Panc1 (cell line): ENCODE results near the gene ZYX. TPM values are rescaled to one million over a fixed set of nuclear protein-coding genes. Genes with fewer than 3 reads are reported as not detected.

ENCODE experiments used
- ATAC-seq: fragments of 200-7000 bp; cut with Tn5 transposase; 2 replicates; pipeline ENCODE4 v1.9.1; 2020; ENCODE audit warnings: mild to moderate bottlenecking, moderate library complexity
- BruUV-seq: library from RNA; stranded (reverse); fragments of 400-500 nt; replicated peaks from 2 replicates; lab custom pipeline; 2021; lab: Mats Ljungman, UMichigan
- CTCF ChIA-PET: fragments of 300-600 bp; sonication (Branson Sonifier 250); formaldehyde crosslinking; loops from one replicate; lab custom pipeline; 2022; ENCODE audit warnings: antibody characterized with exemption; lab: Charles Lee
- POLR2A ChIA-PET: fragments of 300-600 bp; sonication (Branson Sonifier 250); formaldehyde crosslinking; loops from one replicate; lab custom pipeline; 2022; ENCODE audit warnings: antibody characterized with exemption; lab: Charles Lee
- DNase-seq: peaks from one replicate; pipeline ENCODE4 v3.0.0-alpha.2; 2010; ENCODE audit warnings: low read depth, low spot score
- H3K27ac ChIP-seq: 2 replicates; pipeline ENCODE4 v1.5.1; 2011; ENCODE audit warnings: mild to moderate bottlenecking, low read length, inconsistent platforms
- H3K27me3 ChIP-seq: fragments of 200-500 bp; sonication (Bioruptor generic); 2 replicates; pipeline ENCODE4 v1.6.0; 2014; ENCODE audit warnings: low read length, inconsistent platforms; ENCODE audit not compliant: control insufficient read depth, insufficient read depth
- H3K36me3 ChIP-seq: fragments of 200-500 bp; sonication (Bioruptor generic); 2 replicates; pipeline ENCODE4 v1.5.1; 2014; ENCODE audit warnings: inconsistent platforms, mild to moderate bottlenecking, low read length, moderate library complexity; ENCODE audit not compliant: control insufficient read depth, insufficient read depth
- H3K4me1 ChIP-seq: 2 replicates; pipeline ENCODE4 v1.5.1; 2011; ENCODE audit warnings: inconsistent platforms, mild to moderate bottlenecking, low read length, moderate library complexity; ENCODE audit not compliant: control insufficient read depth, insufficient read depth
- H3K4me3 ChIP-seq, 2 experiments: 2 replicates each; pipeline ENCODE4 v1.5.1; 2011 to 2012; ENCODE audit warnings: low read depth in 2 of 2, low read length in 2 of 2, mild to moderate bottlenecking in 2 of 2, inconsistent platforms in 1 of 2, moderate library complexity in 1 of 2
- H3K9me3 ChIP-seq: fragments of 200-500 bp; sonication (Bioruptor generic); 2 replicates; pipeline ENCODE4 v1.5.1; 2014; ENCODE audit warnings: low read depth, mild to moderate bottlenecking, inconsistent platforms, low read length, moderate library complexity; ENCODE audit not compliant: control insufficient read depth, insufficient read depth
- CTCF ChIP-seq: fragments of 450-650 bp; IDR thresholded peaks from 2 replicates; pipeline ENCODE4 v1.5.1; 2017; ENCODE audit warnings: mild to moderate bottlenecking
- POLR2AphosphoS5 ChIP-seq: IDR thresholded peaks from 2 replicates; pipeline ENCODE4 v1.6.1; 2012; ENCODE audit warnings: mild to moderate bottlenecking, low read depth, low read length, moderate library complexity
- REST ChIP-seq, 2 experiments: IDR thresholded peaks; 2 replicates each; pipeline ENCODE4 v1.6.1; 2011 to 2012; ENCODE audit warnings: low read depth in 2 of 2, control low read depth in 1 of 2, low read length in 1 of 2, mild to moderate bottlenecking in 1 of 2, moderate library complexity in 1 of 2; ENCODE audit not compliant: insufficient read depth in 1 of 2
- SIN3A ChIP-seq: IDR thresholded peaks from 2 replicates; pipeline ENCODE4 v1.6.1; 2012; ENCODE audit warnings: low read depth, mild to moderate bottlenecking, low read length, moderate library complexity, borderline replicate concordance; ENCODE audit not compliant: insufficient read depth
- TCF7L2 ChIP-seq: IDR thresholded peaks from 2 replicates; pipeline ENCODE4 v1.6.1; 2011; ENCODE audit warnings: mild to moderate bottlenecking, low read depth, low read length, inconsistent platforms
- in situ Hi-C: cut with HindIII; loops from 2 replicates; pipeline ENCODE4 v1.10.0; 2016; ENCODE audit warnings: low sequenced_read_pairs, low pct_unique_long_range_greater_than_20kb
- intact Hi-C: fragments of 100-400 bp; cut with micrococcal nuclease; formaldehyde crosslinking; loops from one replicate; pipeline ENCODE4 v1.10.0; 2022; ENCODE audit not compliant: unreplicated experiment
- total RNA-seq: library from RNA; stranded (reverse); gene quantifications from one replicate; pipeline ENCODE4 v1.2.1, GENCODE V29; 2021; ENCODE audit not compliant: unreplicated experiment

Gene ZYX
- total RNA-seq, 1 experiment from 2014 or later, result 169 TPM

- no peaks in the 10 kb centered on the region for H3K9me3 ChIP-seq
- H3K36me3 ChIP-seq, result no peaks in the 10 kb centered on the region; the same call in 1 of the 2 replicates
- H3K27me3 ChIP-seq, result no peaks in the 10 kb centered on the region
- DNase-seq (no peak), ATAC-seq (no peak)
- ChIA-PET CTCF (no interaction called here), POLR2A (no interaction called here)
- TF ChIP-seq REST (IDR thresholded peaks at IDR 0.05; ENCODE audit: insufficient read depth in 1 of 2, low read depth in 2 of 2, low read length in 1 of 2), result no peak
- TF ChIP-seq SIN3A, result no peak
- no peak for TF ChIP-seq POLR2AphosphoS5
- no peak for TF ChIP-seq TCF7L2
- TF ChIP-seq CTCF, result no peak
- H3K4me3 ChIP-seq, result no peak overlapping the region
- in situ Hi-C loops (no loop called here), intact Hi-C loops (no loop called here)
- H3K4me1 ChIP-seq, result peaks cover 8% of the 10 kb centered on the region; the same call in 1 of the 2 replicates
- no TSS peak for BruUV-seq
- no peak overlapping the region for H3K27ac ChIP-seq
Measured at GRCh38 chr7:143376396-143376795, 4.7 kb upstream of the ZYX start.

- Histone ChIP-seq H3K36me3 (peaks cover 5% of the 10 kb centered on the region; the same call in 1 of the 2 replicates), H3K4me1 (peaks cover 12% of the 10 kb centered on the region; the same call in 1 of the 2 replicates), H3K27ac (peak overlapping the region; percentile 86), H3K4me3 (peak overlapping the region; percentile 80 to 96), H3K27me3 (no peaks in the 10 kb centered on the region), H3K9me3 (no peaks in the 10 kb centered on the region)
- ATAC-seq (no peak; the same call in 1 of the 2 replicates), DNase-seq (no peak)
- TSS peak; percentile 93 for BruUV-seq
- POLR2A ChIA-PET, result interaction anchor here (0.7 kb wide), 1 partner anchor 91 kb away, joined by 6 read pairs; no protein-coding TSS in a partner anchor
- no peak for TF ChIP-seq POLR2AphosphoS5
- no peak for TF ChIP-seq TCF7L2
- TF ChIP-seq REST (IDR thresholded peaks at IDR 0.05; ENCODE audit: insufficient read depth in 1 of 2, low read depth in 2 of 2, low read length in 1 of 2), result no peak
- TF ChIP-seq CTCF, result no peak
- TF ChIP-seq SIN3A, result no peak
- in situ Hi-C loops, result no loop called here
- intact Hi-C loops, result no loop called here
- CTCF ChIA-PET, result interaction anchor here (0.7 to 1.0 kb wide), 6 partner anchors 8 to 782 kb away, joined by 3 to 8 read pairs (median 6); no protein-coding TSS in a partner anchor
Measured at GRCh38 chr7:143379611-143380259, 1.4 kb upstream of the ZYX start.
